Inflammatory macrophage (primary cell): ENCODE measurements around the gene TUBB2B.

Experiments used
- DNase-seq, 2 donors: peaks; one replicate each; pipeline ENCODE4 v3.0.0-alpha.2; 2020 to 2022

Gene TUBB2B

DNA sequence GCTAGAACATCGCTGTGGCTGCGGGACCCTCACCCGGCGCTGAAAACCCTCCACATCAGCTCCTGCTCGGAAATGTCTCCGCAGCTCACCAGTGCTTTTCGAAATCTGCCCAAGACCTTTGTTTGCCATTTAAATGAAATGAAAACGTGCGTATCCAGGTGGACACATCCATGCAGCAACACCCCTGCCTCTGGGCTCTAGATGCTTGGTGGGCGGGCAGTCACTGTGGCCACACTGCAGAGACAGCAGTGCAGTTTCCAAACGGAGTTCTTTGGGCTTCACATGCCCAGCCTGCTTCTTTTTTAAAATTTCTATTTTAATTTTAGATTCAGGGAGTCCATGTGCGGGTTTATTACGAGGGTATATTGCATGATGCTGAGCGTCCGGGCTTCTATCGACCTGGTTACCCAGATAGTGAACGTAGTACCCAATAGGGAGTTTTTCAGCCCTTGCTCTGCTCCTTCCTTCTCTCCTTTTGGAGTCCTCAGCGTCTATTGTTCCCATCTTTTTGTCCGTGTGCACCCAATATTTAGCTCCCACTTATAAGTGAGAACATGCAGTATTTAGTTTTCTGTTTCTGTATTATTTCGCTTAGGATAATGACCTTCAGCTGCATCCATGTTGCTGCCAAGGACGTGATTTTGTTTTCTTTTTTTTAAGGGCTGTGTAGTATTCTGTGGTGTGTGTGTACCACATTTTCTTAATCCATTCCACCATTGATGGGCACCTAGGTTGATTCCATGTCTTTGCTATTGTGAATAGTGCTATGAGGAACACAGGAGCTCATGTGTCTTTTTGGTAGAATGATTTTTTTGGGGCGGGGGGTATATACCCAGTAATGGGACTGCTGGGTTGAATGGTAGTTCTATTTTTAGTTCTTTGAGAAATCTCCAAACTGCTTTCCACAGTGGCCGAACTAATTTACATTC, 4.8 kb upstream of the TUBB2B start:
- no peak for DNase-seq

- DNase-seq, result no peak
Measured at GRCh38 chr6:3231247-3232016, 4.0 kb upstream of the TUBB2B start.

GRCh38 chr6:3230900-3231246, 3.4 kb upstream of the TUBB2B start:
- no peak for DNase-seq

- no peak for DNase-seq
Measured at GRCh38 chr6:3230256-3230882, 2.9 kb upstream of the TUBB2B start.

DNA sequence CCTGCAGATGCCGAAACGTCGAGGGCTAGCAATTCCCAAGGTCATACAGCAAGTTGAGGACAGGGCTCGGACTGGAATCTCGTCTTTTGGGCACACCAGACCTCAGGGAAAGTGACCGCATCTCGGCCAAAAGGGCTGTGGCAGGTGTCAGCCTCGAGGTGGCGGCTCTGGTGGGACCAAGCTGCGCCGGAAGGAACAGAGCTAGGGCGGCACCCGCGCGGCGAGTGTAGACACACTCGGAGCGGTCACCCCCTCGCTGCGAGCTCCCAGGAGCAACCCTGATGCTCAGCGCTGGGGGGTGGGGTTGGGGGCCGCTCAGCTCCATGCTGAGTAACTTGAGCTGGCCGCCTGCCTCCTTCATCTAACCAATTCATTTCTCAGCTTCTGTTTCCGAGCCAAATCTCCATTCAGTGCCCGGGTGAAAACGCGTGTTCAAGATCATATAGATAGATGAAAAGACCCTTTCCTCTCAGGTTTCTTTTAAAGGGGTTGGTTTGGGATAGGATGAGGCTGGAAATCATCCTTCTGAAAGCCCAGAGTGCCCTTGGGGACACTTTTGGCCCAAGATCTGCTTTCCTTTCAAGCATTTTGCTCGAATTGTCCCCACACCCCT, 2.2 kb upstream of the TUBB2B start:
- DNase-seq, result no peak

DNA sequence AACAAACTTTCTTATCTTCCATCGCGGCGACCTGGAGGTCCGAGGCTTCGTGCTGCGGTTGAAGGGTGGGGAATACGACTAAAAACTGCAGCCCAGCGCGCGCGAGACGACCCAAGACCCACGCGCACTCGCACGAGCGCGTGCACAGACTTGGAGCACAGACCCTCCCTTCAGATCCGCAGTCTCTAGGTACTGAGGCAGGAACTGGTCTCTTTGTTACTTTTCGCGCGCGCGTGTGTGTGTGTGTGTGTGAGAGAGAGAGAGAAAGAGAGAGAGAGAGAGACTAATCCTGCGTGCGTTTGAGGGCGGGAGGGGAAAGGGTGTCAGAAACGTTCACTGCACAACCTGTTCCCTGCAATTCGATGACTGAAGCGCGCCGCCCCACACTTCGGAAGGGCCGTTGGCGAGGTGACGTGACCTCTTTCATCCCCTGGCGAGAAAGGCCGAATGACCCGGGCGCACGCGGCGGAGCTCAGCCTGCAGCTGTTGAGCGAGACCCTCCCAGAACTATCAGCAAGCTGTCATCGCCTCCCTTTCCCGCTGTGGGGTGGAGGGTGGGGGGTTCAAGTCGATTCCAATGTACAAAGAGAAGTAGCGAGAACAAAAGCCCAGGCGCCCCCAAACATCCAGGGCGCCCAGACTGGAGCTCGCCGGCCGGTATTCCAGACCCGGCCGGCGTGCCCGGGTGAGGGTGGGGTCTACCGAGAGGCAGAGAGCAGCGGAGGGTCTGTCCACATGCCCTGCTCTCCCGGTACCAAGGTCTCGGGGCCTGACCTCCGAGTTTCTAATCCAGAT, 1.5 kb upstream of the TUBB2B start:
- no peak for DNase-seq

- DNase-seq, result no peak
Measured at GRCh38 chr6:3228046-3228671, 706 bp upstream of the TUBB2B start.

DNA sequence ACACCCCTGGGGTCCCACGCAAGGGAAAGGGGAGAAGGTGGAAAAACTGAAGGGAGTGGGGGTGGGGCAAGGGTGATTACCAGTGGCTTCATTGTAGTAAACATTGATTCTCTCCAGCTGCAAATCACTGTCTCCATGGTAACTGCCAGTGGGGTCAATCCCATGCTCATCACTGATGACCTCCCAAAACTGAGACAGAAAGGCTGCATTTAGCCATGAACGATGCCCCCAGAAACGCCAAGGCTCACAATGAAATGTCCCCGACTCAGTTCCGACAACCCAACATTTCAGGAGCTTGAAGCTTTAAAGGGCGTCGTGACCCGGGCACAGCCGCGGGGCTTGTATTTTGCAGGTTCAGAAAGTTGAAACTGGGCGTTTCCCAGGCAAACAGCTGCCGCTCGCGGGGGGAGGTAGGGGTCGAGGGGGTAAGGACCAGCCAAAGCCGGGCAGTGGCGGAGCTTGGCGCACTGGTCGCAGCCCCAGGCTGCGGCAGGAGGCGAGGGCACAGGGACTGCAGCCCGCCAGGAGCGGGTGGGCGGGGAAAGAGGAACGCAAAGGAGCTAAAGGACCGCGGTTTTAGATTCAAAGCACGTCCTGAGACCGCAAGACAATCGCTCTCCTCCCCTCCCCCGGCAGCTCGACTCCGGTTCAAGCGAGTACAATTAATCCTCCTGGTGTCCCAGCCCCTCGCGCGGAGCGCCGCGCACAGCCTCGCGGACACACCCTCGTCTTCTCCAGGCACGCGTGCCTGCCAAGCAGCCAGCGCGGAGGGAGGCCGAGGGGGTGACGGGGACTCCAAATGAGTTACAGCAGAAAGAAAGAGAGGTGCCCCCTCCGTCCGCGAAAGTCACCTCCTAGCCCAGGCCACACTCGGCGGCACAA, 731 bp downstream of the TUBB2B start:
- peak; percentile 19 to 55 for DNase-seq

DNA sequence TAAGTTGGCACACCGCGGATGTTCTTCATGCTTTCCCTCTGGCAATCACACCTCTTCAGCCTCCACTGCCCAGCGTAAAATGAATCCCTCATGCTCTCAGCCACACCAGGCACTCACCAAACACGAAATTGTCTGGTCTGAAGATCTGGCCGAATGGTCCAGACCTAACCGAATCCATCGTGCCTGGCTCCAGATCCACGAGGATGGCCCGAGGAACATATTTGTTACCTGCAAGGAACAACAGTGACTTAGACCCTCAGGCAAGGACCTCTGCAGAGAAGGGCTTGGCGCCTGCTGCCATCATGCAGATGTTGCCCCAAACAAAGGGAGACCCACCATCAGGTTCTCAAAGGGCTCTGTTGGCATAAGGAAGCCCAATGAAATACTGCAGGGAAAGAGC, 1.4 kb downstream of the TUBB2B start:
- DNase-seq, result no peak

GRCh38 chr6:3222506-3223038, 4.9 kb downstream of the TUBB2B start:
- DNase-seq, result no peak

DNA sequence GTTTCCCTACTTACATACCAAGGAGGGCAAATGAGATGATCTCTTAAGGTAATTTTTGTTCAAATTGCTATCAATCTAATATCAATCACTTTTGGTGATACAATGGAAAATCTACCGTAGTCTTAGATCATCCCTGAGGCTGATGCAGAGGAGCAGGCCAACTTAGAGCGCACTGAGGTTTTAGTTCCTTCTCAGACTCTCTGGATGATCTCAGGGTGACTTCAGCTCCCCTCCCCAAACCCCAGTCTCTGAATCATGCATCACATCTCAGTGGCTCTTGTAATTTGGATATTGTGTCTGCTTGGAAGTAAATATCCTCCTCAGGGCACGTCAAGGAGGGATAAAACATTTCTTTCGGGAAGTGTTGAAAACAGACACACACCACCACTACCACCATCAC, 5.9 kb downstream of the TUBB2B start:
- no peak for DNase-seq

DNA sequence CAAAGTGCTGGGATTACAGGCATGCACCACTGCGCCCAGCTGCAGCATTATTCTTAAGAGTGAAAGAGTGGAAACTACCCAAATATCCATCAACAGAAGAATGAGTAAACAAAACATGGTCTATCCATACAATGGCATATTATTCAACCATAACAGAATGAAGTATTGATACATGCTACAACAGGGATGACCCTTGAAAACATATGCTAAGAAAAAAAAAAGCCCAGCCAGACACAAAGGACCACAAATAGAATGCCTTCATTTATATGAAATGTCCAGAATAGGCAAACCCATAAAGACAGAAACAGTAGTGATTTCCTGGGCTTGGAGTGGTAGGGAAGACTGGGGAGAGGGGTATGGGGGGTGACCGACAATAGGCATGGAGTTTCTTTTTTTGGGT, 7.1 kb downstream of the TUBB2B start:
- DNase-seq, result no peak

- DNase-seq, result no peak
Measured at GRCh38 chr6:3218266-3218665, 9.2 kb downstream of the TUBB2B start.

GRCh38 chr6:3217286-3217685, 10.2 kb downstream of the TUBB2B start:
- no peak for DNase-seq

DNA sequence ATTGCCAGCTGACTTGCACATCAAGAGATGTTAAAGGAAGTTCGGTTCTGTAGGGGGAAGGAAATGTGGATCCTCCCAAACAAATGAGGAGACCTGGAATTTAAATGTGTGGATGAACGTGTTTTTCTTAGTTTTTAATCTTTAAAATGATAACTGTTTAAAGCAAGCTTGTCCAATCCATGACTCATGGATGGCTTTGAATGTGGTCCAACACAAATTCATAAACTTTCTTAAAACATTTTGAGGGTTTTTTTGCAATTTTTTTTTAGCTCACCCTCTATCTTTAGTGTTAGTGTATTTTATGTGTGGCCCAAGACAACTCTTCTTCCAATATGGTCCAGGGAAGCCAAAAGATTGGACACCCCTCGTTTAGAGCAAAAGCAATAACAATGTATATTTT, 12.6 kb downstream of the TUBB2B start:
- no peak for DNase-seq

DNA sequence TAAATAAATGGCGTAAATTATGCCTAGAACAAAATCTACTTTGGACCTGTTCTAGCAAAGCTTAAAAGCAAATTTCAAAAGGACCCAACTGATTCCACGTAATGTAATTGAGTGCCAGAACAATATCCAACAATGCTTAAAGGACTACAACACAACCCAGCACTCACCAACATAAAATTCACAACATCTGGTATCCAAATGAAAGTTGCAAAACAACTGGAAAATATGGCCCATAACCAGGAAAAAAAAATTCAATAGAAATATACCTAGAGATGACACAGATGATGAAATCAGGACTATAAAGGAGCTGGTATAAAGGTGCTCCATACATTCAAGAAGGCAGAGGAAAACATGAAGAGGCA, 14.1 kb downstream of the TUBB2B start:
- DNase-seq, result no peak

- DNase-seq, result no peak
Measured at GRCh38 chr6:3212261-3212660, 15.2 kb downstream of the TUBB2B start.

GRCh38 chr6:3211681-3212080, 15.8 kb downstream of the TUBB2B start:
- no peak for DNase-seq

DNA sequence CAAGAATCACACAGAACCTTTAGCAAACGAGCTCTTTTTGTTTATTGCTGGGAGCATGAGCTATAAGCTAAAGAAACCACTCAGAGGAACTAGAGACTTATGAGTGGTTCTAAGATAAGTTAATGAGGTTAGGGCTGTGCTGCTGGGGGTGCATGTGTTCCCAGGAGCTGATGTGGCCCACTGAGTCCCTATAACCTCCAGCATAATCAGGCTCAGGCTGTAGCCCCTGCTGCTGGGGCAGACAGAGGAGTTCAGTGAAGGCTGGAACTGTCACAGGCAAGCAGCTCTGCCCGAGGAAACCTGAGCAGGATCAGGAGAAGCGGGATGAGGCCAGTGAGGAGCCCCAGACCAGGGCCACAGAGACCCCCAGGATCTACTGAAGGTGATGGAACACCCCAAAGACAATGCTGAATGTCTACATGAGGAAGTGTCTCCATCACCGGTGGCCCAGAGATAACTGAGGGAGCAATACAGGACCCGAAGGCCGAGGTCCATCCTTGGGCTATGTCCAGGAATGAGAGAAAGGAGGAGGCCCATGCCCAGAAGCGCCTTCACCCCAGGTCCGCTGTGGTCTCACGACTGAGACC, 17.3 kb downstream of the TUBB2B start:
- no peak for DNase-seq
